A549 (cell line): Measurements from ENCODE around the gene TRMT61B. TPM values are rescaled to one million over a fixed set of nuclear protein-coding genes. Genes with fewer than 3 reads are reported as not detected.
A peak's percentile ranks its signal among the peaks of the same experiment; 100 is the strongest.

Experiments used
- ATAC-seq, 2 experiments: fragments of 200-7000 bp in 1 of 2; fragments of >200 bp in 1 of 2; cut with Nextera tagmentation in 1 of 2; cut with Tn5 transposase in 1 of 2; 3 replicates each; pipeline versions ENCODE4 v1.8.0 to v1.9.1; 2018 to 2020; ENCODE audit warnings: mild to moderate bottlenecking in 1 of 2, moderate library complexity in 1 of 2
- CTCF ChIA-PET: fragments of 300-600 bp; sonication (Branson Sonifier 250); formaldehyde crosslinking; extraction: SDS; loops from one replicate; lab custom pipeline; 2021; ENCODE audit warnings: antibody characterized with exemption, inconsistent platforms; lab: Yijun Ruan, JAX
- POLR2A ChIA-PET: fragments of 350-600 bp; formaldehyde crosslinking; extraction: SDS; loops from one replicate; lab custom pipeline; 2021; ENCODE audit warnings: antibody characterized with exemption, inconsistent platforms; lab: Yijun Ruan, JAX
- DNase-seq, 2 experiments: peaks; one replicate each; pipeline versions ENCODE4 v3.0.0 to v3.0.0-alpha.2; 2011 to 2016; ENCODE audit warnings: low read depth in 1 of 2, low spot score in 1 of 2
- FAIRE-seq: peaks from 2 replicates; lab custom pipeline; 2011; peaks lifted over from hg19 to GRCh38; lab: Jason Lieb, UNC
- H3K27ac ChIP-seq, 2 experiments: fragments of >200 bp; sonication (Bioruptor Twin); formaldehyde crosslinking; 3 replicates each; pipeline ENCODE4 v1.5.1; 2016 to 2017
- H3K4me1 ChIP-seq: fragments of >200 bp; sonication (Bioruptor Twin); formaldehyde crosslinking; 3 replicates; pipeline ENCODE4 v1.6.1; 2016
- H3K4me2 ChIP-seq: fragments of >200 bp; sonication (Bioruptor Twin); formaldehyde crosslinking; 3 replicates; pipeline ENCODE4 v1.6.1; 2016
- H3K4me3 ChIP-seq: fragments of >200 bp; sonication (Bioruptor Twin); formaldehyde crosslinking; 3 replicates; pipeline ENCODE4 v1.5.1; 2016
- H3K9me3 ChIP-seq: fragments of >200 bp; sonication (Bioruptor Twin); formaldehyde crosslinking; 3 replicates; pipeline ENCODE4 v1.6.1; 2016
- ATOH8 ChIP-seq: fragments of 250-450 bp; sonication (Bioruptor Pico); IDR thresholded peaks from 2 replicates; pipeline ENCODE4 v1.5.0; 2020; ENCODE audit warnings: low read depth, mild to moderate bottlenecking, moderate library complexity
- CBX2 ChIP-seq: fragments of 200-600 bp; sonication (generic); IDR thresholded peaks from 2 replicates; pipeline ENCODE4 v1.6.1; 2016; ENCODE audit warnings: low read depth, mild to moderate bottlenecking, borderline replicate concordance
- CHD2 ChIP-seq: fragments of 150-350 bp; IDR thresholded peaks from 2 replicates; pipeline ENCODE4 v1.6.1; 2014; ENCODE audit warnings: low read length; ENCODE audit not compliant: partially characterized antibody
- CHD4 ChIP-seq: fragments of 200-600 bp; sonication (generic); IDR thresholded peaks from 2 replicates; pipeline ENCODE4 v1.6.1; 2016; ENCODE audit warnings: antibody characterized with exemption, mild to moderate bottlenecking, borderline replicate concordance
- E2F6 ChIP-seq: IDR thresholded peaks from 2 replicates; pipeline ENCODE4 v1.6.1; 2012; ENCODE audit warnings: low read depth, borderline replicate concordance
- FOSB ChIP-seq: fragments of 250-450 bp; sonication (Bioruptor Pico); IDR thresholded peaks from 2 replicates; pipeline ENCODE4 v1.5.0; 2020; ENCODE audit warnings: mild to moderate bottlenecking, moderate library complexity
- FOXS1 ChIP-seq: fragments of 250-450 bp; sonication (Bioruptor Pico); IDR thresholded peaks from 2 replicates; pipeline ENCODE4 v1.5.0; 2020; ENCODE audit warnings: mild to moderate bottlenecking, moderate library complexity
- GATA3 ChIP-seq: IDR thresholded peaks from 2 replicates; pipeline ENCODE4 v1.6.1; 2012; ENCODE audit warnings: borderline replicate concordance
- HDAC2 ChIP-seq: fragments of 200-600 bp; sonication (generic); IDR thresholded peaks from 2 replicates; pipeline ENCODE4 v1.6.1; 2016
- HEYL ChIP-seq: fragments of 250-450 bp; sonication (Bioruptor Pico); IDR thresholded peaks from 2 replicates; pipeline ENCODE4 v1.8.0; 2021; ENCODE audit warnings: mild to moderate bottlenecking, moderate library complexity
- HMGXB4 ChIP-seq: fragments of 250-450 bp; sonication (Bioruptor Pico); IDR thresholded peaks from 2 replicates; pipeline ENCODE4 v1.5.0; 2021; ENCODE audit warnings: mild to moderate bottlenecking, moderate library complexity, borderline replicate concordance
- HOXB13 ChIP-seq: fragments of 250-450 bp; sonication (Bioruptor Pico); IDR thresholded peaks from 2 replicates; pipeline ENCODE4 v1.5.0; 2020; ENCODE audit warnings: low read depth, mild to moderate bottlenecking, moderate library complexity
- HOXB5 ChIP-seq: fragments of 250-450 bp; sonication (Bioruptor Pico); IDR thresholded peaks from 2 replicates; pipeline ENCODE4 v1.5.0; 2020; ENCODE audit warnings: mild to moderate bottlenecking, moderate library complexity
- JUN ChIP-seq, 2 experiments: fragments of >200 bp; sonication (Bioruptor Twin); formaldehyde crosslinking; IDR thresholded peaks; 2 replicates in 1 of 2; 3 replicates in 1 of 2; pipeline ENCODE4 v1.6.1; 2016 to 2017
- MAFK ChIP-seq: fragments of 450-650 bp; IDR thresholded peaks from 2 replicates; pipeline ENCODE4 v1.6.1; 2014; ENCODE audit not compliant: partially characterized antibody
- MAZ ChIP-seq: fragments of 150-350 bp; IDR thresholded peaks from 2 replicates; pipeline ENCODE4 v1.6.1; 2014; ENCODE audit warnings: antibody characterized with exemption, low read depth, low read length, borderline replicate concordance
- MYC ChIP-seq: IDR thresholded peaks from 2 replicates; pipeline ENCODE4 v1.6.1; 2012; ENCODE audit warnings: mild to moderate bottlenecking, inconsistent platforms, low read length, improper control_type of control experiment, borderline replicate concordance
- POLR2A ChIP-seq: IDR thresholded peaks from 2 replicates; pipeline ENCODE4 v1.6.1; 2012; ENCODE audit warnings: mild to moderate bottlenecking, low read length
- RCOR1 ChIP-seq: fragments of 150-350 bp; IDR thresholded peaks from 2 replicates; pipeline ENCODE4 v1.6.1; 2014; ENCODE audit warnings: antibody characterized with exemption, low read length, low read depth
- TFCP2L1 ChIP-seq: fragments of 250-450 bp; sonication (Bioruptor Pico); IDR thresholded peaks from 2 replicates; pipeline ENCODE4 v1.5.0; 2021; ENCODE audit warnings: mild to moderate bottlenecking
- TP53 ChIP-seq: fragments of 250-450 bp; sonication (Bioruptor Pico); IDR thresholded peaks from 2 replicates; pipeline ENCODE4 v1.5.0; 2021; ENCODE audit warnings: mild to moderate bottlenecking, moderate library complexity
- ZSCAN20 ChIP-seq: fragments of 250-450 bp; sonication (Bioruptor Pico); IDR thresholded peaks from 2 replicates; pipeline ENCODE4 v1.8.0; 2022; ENCODE audit warnings: mild to moderate bottlenecking, moderate library complexity
- WGBS: methylation state at CpG from one replicate; pipeline ENCODE4 v1.1.6; 2017; ENCODE audit errors: missing lambda C conversion rate; 5-methylcytosine and 5-hydroxymethylcytosine counted together
- polyA plus RNA-seq, 4 experiments: library from polyadenylated mRNA; depleted of rRNA in 3 of 4; stranded (reverse); fragments of >200 nt; fragmentation: RNase III in 1 of 4; extraction: RNeasy Plus Mini Kit Qiagen cat#74134 plus additional on column Dnase treatment in 1 of 4; gene quantifications; 2 replicates in 3 of 4; 3 replicates in 1 of 4; pipeline ENCODE4 v1.2.3, GENCODE V29; 2011 to 2017
- TF ChIP-seq, protein P1 (sequence below): IDR thresholded peaks from 2 replicates; pipeline ENCODE4 v1.6.1; 2012
- TF ChIP-seq, protein P2 (sequence below): IDR thresholded peaks from 2 replicates; pipeline ENCODE4 v1.6.1; 2012
- TF ChIP-seq, protein P3 (sequence below): fragments of 450-650 bp; IDR thresholded peaks from 2 replicates; pipeline ENCODE4 v1.6.1; 2014; ENCODE audit warnings: antibody characterized with exemption

The TRMT61B gene
- polyA plus RNA-seq, 2 of the 4 experiments (the other 2 are of a cell fraction): 21.6 to 38.6 TPM

DNA sequence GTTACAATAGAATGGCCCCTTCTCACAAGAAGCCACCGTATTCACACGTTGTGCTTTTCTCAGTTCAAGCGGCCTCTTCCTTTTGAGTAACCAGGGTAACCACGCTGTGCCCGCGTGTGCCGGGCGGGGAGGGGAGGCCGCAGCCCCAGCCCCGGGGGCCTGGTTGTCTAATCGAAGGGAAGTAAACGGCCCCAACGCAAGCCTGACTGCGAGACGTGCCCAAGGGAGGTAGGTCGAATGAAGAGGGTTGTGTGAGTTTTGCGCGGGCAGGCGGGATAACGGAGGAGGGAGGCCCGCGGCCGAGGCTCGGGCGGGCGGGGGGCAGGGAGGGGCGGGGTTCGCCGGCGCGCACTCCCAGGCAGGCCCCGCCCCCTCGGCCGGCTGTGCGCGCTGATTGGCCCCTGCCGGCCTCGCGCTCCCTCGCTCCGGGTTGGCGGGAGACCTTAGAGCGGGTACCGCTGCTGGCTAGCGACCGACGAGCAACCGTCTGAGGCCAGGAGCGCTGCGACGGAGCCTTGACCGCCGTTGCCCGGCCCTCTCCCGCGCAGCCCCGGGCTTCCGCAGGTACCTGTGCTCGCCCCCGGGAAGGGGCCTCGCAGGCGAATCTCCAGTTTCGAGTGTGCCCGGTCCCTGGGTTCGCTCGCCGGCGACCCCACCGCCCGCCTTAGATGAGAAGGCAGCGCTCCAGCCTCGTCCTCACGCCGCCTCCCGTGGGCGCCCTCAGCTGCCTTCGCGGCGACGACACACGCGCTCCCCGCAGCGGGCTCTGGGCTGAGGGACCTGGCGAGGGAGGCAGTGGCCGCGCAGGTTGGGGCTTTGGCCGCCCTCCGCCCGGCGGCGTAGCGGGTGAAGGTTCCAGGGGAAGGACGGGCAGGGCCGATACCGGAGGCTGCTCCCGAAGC lies 59.5 kb downstream of the TRMT61B start, which contains the start of gene SPDYA:
TSS of gene SPDYA (plus strand) at position 451 of the 902 bp plus-strand sequence. CDS start 5,181 bp downstream, outside the sequence.
- 36% methylated on average over 53 of the region's 97 CpGs for WGBS
- Histone ChIP-seq H3K27ac (peak within 1 kb of the TSS; percentile 74 to 85), H3K9me3 (no peaks in the 10 kb centered on the region), H3K4me3 (peak within 1 kb of the TSS; percentile 43), H3K4me1 (peaks cover 11% of the 10 kb centered on the region; the same call in 2 of the 3 replicates), H3K4me2 (peak within 1 kb of the TSS; percentile 79)
- POLR2A ChIA-PET: no interaction called here
- CTCF ChIA-PET: interaction anchor here (0.6 to 4.3 kb wide), 8 partner anchors 9 to 336 kb away, joined by 3 to 22 read pairs (median 9); no protein-coding TSS in a partner anchor
- DNase-seq (peak; percentile 68 to 81), ATAC-seq (peak; percentile 94 to 95), FAIRE-seq (no peak)
- TF ChIP-seq TP53 (CRISPR knock-in tag): 0 out of 2 replicates have a peak, but pooled peaks have one; percentile 28
- 0 out of 2 replicates have a peak, but pooled peaks have one; percentile 65 for TF ChIP-seq ATOH8 (CRISPR knock-in tag)
- TF ChIP-seq HOXB13: peak; percentile 82
- no peak for TF ChIP-seq CHD4
- TF ChIP-seq HDAC2: no peak
- TF ChIP-seq, protein P1, sequence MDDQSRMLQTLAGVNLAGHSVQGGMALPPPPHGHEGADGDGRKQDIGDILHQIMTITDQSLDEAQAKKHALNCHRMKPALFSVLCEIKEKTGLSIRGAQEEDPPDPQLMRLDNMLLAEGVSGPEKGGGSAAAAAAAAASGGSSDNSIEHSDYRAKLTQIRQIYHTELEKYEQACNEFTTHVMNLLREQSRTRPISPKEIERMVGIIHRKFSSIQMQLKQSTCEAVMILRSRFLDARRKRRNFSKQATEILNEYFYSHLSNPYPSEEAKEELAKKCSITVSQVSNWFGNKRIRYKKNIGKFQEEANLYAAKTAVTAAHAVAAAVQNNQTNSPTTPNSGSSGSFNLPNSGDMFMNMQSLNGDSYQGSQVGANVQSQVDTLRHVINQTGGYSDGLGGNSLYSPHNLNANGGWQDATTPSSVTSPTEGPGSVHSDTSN: no peak
- no peak for TF ChIP-seq CHD2
- TF ChIP-seq GATA3: no peak
- TF ChIP-seq JUN (IDR thresholded peaks at IDR 0.05): peak; percentile 44 to 69; a peak in 2 of 5 replicates
- TF ChIP-seq HMGXB4 (CRISPR knock-in tag): no peak
- TF ChIP-seq MYC: 0 out of 2 replicates have a peak, but pooled peaks have one; percentile 36
- TF ChIP-seq FOSB: no peak
- TF ChIP-seq, protein P2, sequence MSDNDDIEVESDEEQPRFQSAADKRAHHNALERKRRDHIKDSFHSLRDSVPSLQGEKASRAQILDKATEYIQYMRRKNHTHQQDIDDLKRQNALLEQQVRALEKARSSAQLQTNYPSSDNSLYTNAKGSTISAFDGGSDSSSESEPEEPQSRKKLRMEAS: peak; percentile 91
- peak; percentile 99 for TF ChIP-seq E2F6
- no peak for TF ChIP-seq RCOR1
- TF ChIP-seq FOXS1 (CRISPR knock-in tag): no peak
- TF ChIP-seq HOXB5 (CRISPR knock-in tag): peak; percentile 87
- no peak for TF ChIP-seq ZSCAN20 (CRISPR knock-in tag)
- TF ChIP-seq MAZ: no peak
- TF ChIP-seq, protein P3, sequence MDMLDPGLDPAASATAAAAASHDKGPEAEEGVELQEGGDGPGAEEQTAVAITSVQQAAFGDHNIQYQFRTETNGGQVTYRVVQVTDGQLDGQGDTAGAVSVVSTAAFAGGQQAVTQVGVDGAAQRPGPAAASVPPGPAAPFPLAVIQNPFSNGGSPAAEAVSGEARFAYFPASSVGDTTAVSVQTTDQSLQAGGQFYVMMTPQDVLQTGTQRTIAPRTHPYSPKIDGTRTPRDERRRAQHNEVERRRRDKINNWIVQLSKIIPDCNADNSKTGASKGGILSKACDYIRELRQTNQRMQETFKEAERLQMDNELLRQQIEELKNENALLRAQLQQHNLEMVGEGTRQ: no peak
- no peak for TF ChIP-seq MAFK
- TF ChIP-seq POLR2A: 0 out of 2 replicates have a peak, but pooled peaks have one; percentile 7
- no peak for TF ChIP-seq HEYL (CRISPR knock-in tag)
- TF ChIP-seq CBX2: no peak
- TF ChIP-seq TFCP2L1 (CRISPR knock-in tag): peak; percentile 57; the same call in 1 of the 2 replicates
